Lower leg skin (tissue), 3 donors: ENCODE data around the gene KLHL33.

Source experiments
- POLR2A ChIP-seq, 2 donors: fragments of 450-650 bp; IDR thresholded peaks; one replicate each; pipeline ENCODE4 v1.6.1; 2016 to 2017; ENCODE audit warnings: antibody characterized with exemption in 2 of 2, mild to moderate bottlenecking in 1 of 2, moderate library complexity in 1 of 2
- TF ChIP-seq, protein P1 (sequence below), 3 donors: fragments of 450-650 bp; IDR thresholded peaks; one replicate each; pipeline ENCODE4 v1.5.1; 2016; ENCODE audit warnings: antibody characterized with exemption in 3 of 3, mild to moderate bottlenecking in 3 of 3, moderate library complexity in 2 of 3

DNA sequence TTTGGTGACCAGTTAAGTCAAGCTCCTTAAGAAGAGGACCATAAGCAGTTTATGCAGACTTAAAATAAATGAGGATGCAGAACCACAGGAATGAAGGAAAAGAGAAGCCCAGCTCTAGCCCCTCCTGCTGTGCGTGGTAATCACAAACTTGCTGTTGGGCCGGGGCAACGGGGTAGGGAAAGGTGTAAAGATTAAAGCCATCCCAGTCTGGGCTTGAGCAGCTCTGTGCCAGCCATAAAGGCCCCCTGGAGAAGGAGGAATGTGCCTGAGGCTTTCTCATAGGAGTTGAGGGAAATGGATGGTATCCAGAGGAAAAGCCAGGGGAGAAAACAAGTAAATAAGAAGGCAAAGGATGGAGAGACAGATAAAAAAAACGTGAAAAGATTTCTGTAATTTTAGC lies 47.8 kb downstream of the KLHL33 start:
- TF ChIP-seq, protein P1, sequence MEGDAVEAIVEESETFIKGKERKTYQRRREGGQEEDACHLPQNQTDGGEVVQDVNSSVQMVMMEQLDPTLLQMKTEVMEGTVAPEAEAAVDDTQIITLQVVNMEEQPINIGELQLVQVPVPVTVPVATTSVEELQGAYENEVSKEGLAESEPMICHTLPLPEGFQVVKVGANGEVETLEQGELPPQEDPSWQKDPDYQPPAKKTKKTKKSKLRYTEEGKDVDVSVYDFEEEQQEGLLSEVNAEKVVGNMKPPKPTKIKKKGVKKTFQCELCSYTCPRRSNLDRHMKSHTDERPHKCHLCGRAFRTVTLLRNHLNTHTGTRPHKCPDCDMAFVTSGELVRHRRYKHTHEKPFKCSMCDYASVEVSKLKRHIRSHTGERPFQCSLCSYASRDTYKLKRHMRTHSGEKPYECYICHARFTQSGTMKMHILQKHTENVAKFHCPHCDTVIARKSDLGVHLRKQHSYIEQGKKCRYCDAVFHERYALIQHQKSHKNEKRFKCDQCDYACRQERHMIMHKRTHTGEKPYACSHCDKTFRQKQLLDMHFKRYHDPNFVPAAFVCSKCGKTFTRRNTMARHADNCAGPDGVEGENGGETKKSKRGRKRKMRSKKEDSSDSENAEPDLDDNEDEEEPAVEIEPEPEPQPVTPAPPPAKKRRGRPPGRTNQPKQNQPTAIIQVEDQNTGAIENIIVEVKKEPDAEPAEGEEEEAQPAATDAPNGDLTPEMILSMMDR (IDR thresholded peaks at IDR 0.05) = no peak
- no peak for TF ChIP-seq POLR2A (IDR thresholded peaks at IDR 0.05)
